ENCODE measurements around the gene MT1F. TPM values are rescaled to one million over a fixed set of nuclear protein-coding genes. Genes with fewer than 3 reads are reported as not detected.
A peak's percentile ranks its signal among the peaks of the same experiment; 100 is the strongest.

MT1F gene
- total RNA-seq, 6 experiments from 2014 or later = 10.1 to 934 (median 197) TPM

DNA sequence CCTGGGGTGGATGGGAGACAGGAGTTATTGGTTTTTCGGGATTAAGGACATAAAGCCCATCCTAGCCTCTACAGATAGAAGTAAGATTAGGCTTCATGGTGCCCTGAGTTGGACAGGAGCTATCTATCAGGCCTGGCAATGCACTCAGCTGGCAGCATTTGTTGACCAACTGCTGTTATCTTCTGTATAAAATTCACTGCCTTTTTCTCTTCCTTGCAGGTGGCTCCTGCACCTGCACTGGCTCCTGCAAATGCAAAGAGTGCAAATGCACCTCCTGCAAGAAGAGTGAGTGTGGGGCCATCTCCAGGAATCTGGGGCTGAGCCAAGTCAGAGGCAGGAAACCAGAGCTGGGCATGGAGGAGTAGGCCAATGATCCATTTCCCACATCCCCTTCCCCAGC, 18.7 kb upstream of the MT1F start:
- Histone ChIP-seq H3K4me1 (peaks cover 0 to 30% (median 7%) of the 10 kb centered on the region in 4 donors), H3K27me3 (no peaks in the 10 kb centered on the region), H3K4me3 (peak overlapping the region in 2 of 3 donors; percentile 57 to 60), H3K27ac (peak overlapping the region in 2 of 3 donors; percentile 70 to 78), H3K36me3 (no peaks in the 10 kb centered on the region), H3K9me3 (no peaks in the 10 kb centered on the region)
- 13% methylated on average over 1 of the region's 1 CpG for WGBS (ENCODE audit: insufficient coverage, low coverage, low lambda C conversion rate, missing lambda C conversion rate)
- intact Hi-C loops (cut with DNase I) = no loop called here
- TF ChIP-seq POLR2A (IDR thresholded peaks at IDR 0.05) = no peak
- no peak for TF ChIP-seq CTCF (IDR thresholded peaks at IDR 0.05)
- DNase-seq = peak in 1 of 3 donors; percentile 56
- peak; percentile 3 to 38 (median 16) for ATAC-seq

DNA sequence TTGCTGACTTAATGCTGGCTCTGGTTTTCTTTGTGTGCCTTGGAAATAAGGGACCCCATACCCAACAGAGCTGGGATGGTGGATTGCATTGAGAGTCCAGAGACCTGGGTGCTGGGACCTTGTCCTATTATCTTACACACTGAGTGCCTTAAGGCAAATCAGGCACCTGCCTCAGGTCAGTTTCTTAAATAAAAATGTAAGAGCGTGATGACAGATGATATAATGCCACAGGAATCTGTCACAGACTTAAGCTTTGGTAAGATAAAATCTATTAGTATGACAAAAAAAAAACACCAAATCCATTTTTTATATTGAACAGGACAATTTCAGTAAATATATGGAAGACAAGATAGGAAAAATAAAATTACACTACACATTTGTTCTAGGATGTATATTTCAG, 17.7 kb upstream of the MT1F start:
- DNase-seq (no peak), ATAC-seq (no peak)
- no peaks in the 10 kb centered on the region for H3K9me3 ChIP-seq
- intact Hi-C loops (cut with DNase I) = no loop called here
- TF ChIP-seq CTCF (IDR thresholded peaks at IDR 0.05) = no peak
- no peak for TF ChIP-seq POLR2A (IDR thresholded peaks at IDR 0.05)
- H3K27me3 ChIP-seq = no peaks in the 10 kb centered on the region
- no peak overlapping the region for H3K27ac ChIP-seq
- peaks cover 0 to 37% (median 7%) of the 10 kb centered on the region in 4 donors for H3K4me1 ChIP-seq
- no peak overlapping the region for H3K4me3 ChIP-seq
- H3K36me3 ChIP-seq = no peaks in the 10 kb centered on the region
- 38% methylated on average over 1 of the region's 1 CpG for WGBS (ENCODE audit: insufficient coverage, low coverage, low lambda C conversion rate, missing lambda C conversion rate)

GRCh38 chr16:56641166-56641565, 16.6 kb upstream of the MT1F start:
- ATAC-seq (no peak), DNase-seq (no peak)
- H3K27me3 ChIP-seq = no peaks in the 10 kb centered on the region
- no peaks in the 10 kb centered on the region for H3K36me3 ChIP-seq
- intact Hi-C loops (cut with DNase I) = no loop called here
- H3K4me1 ChIP-seq = peaks cover 0 to 37% (median 7%) of the 10 kb centered on the region in 4 donors
- no peak overlapping the region for H3K4me3 ChIP-seq
- no peaks in the 10 kb centered on the region for H3K9me3 ChIP-seq
- WGBS (ENCODE audit: insufficient coverage, low coverage, low lambda C conversion rate, missing lambda C conversion rate) = no CpG with 5 or more reads among the region's 2 CpGs
- H3K27ac ChIP-seq = no peak overlapping the region
- TF ChIP-seq POLR2A (IDR thresholded peaks at IDR 0.05) = no peak
- TF ChIP-seq CTCF (IDR thresholded peaks at IDR 0.05) = no peak

DNA sequence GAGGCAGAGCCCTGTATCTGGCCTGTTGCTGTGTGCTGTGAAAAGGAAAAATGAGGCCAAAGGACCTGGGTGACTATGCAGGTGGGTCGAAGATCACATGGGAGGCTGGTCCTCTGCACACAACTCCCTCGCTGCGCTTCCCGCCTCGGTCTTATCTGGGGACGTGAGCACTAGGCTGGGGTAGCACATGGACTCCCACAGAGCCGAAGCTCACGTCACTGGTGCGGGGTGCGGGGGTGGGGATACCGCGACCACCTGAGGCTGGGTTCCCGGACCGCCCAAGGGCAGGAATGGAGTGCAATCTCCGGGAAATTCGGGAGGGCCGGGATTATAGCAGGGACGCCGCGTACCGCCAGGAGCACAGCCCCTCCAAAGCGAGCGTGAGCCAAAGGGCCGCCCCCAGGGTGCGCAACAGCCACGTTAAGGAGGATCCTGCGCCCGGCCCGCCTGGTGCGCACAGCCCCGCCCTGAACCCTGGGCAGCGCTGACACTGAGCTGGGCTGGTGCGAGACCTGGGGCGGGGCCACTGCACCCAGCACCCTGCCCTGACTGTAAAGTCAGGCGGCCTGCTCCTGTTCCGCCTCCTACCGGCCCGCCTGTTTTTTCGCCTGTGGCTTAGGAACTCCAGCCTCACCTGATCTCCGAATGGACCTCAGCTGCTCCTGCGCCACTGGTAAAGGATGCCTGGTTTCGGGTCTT, 14.5 kb upstream of the MT1F start:
- H3K4me1 ChIP-seq = peaks cover 0 to 50% (median 7%) of the 10 kb centered on the region in 4 donors
- no peaks in the 10 kb centered on the region for H3K36me3 ChIP-seq
- DNase-seq (peak; percentile 90 to 95 (median 95)), ATAC-seq (peak; percentile 82 to 91 (median 84))
- peak overlapping the region; percentile 17 to 91 (median 42) for H3K27ac ChIP-seq
- no peaks in the 10 kb centered on the region for H3K27me3 ChIP-seq
- peak overlapping the region; percentile 28 to 55 (median 47) for H3K4me3 ChIP-seq
- H3K9me3 ChIP-seq = no peaks in the 10 kb centered on the region
- 9% methylated on average over 27 of the region's 42 CpGs for WGBS (ENCODE audit: insufficient coverage, low coverage, low lambda C conversion rate, missing lambda C conversion rate)
- intact Hi-C loops (cut with DNase I) = no loop called here
- TF ChIP-seq POLR2A (IDR thresholded peaks at IDR 0.05) (peak; percentile 68), CTCF (IDR thresholded peaks at IDR 0.05) (peak; percentile 52 to 61 (median 54))

Measured in right lobe of liver (tissue), 6 donors.